WI38 (cell line): ENCODE measurements around the gene WNT9B.

Source experiments
- H3K4me3 ChIP-seq: 2 replicates; pipeline ENCODE4 v1.5.1; 2011; ENCODE audit warnings: low read depth, mild to moderate bottlenecking, control low read depth, low read length
- TF ChIP-seq, protein P1 (sequence below): IDR thresholded peaks from 2 replicates; pipeline ENCODE4 v1.5.1; 2012; ENCODE audit warnings: low read depth, mild to moderate bottlenecking, control low read depth, low read length

Gene WNT9B

DNA sequence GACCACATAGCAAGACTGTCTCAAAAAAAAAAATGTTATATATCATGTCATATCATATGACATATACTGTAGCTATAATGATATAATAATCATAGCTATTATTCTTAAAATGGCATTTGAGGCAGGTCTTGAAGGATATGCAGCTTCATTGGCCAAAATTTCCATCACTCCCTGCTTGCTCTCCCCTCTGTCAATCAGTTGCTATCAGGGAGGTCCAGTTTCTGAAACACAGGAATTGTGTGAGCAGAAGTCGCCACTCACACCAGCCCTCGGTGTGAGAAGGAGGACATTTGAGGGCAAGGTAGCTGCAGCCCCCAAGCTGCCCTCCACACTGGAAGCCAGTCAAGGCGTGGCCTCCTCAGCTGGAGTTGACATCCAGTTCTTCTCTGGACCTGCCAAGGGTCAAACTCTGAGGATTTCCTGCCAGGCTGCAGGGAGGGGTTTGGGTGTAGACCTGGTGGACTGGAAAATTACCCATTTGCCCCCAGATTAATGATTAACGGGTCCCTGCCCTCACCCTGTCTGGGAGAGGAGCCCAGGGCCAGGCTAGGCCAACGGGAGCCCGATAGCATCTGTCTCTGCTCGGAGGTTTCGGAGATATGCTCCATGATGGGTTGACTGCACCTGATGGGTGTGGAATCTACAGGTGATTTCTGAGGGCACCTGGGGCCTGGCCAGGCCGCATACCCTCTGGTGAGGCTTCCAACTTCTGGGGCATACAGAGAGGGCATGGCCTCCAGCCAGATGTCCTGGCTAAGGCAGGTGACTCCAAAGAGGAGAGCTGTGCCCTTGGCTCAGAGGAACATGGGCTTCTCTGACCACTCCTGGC is 18.8 kb downstream of the WNT9B start:
- H3K4me3 ChIP-seq = no peak overlapping the region
- TF ChIP-seq, protein P1, sequence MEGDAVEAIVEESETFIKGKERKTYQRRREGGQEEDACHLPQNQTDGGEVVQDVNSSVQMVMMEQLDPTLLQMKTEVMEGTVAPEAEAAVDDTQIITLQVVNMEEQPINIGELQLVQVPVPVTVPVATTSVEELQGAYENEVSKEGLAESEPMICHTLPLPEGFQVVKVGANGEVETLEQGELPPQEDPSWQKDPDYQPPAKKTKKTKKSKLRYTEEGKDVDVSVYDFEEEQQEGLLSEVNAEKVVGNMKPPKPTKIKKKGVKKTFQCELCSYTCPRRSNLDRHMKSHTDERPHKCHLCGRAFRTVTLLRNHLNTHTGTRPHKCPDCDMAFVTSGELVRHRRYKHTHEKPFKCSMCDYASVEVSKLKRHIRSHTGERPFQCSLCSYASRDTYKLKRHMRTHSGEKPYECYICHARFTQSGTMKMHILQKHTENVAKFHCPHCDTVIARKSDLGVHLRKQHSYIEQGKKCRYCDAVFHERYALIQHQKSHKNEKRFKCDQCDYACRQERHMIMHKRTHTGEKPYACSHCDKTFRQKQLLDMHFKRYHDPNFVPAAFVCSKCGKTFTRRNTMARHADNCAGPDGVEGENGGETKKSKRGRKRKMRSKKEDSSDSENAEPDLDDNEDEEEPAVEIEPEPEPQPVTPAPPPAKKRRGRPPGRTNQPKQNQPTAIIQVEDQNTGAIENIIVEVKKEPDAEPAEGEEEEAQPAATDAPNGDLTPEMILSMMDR = no peak

DNA sequence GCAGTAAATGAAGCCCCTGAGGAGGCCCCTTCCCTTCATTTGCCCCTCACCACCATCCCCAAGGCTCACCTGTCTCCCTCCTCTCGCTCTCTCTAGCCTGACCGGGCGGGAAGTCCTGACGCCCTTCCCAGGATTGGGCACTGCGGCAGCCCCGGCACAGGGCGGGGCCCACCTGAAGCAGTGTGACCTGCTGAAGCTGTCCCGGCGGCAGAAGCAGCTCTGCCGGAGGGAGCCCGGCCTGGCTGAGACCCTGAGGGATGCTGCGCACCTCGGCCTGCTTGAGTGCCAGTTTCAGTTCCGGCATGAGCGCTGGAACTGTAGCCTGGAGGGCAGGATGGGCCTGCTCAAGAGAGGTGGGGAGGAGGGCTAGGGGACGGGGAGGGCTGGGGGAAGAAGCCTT is 21.0 kb downstream of the WNT9B start:
- TF ChIP-seq, protein P1 = no peak

DNA sequence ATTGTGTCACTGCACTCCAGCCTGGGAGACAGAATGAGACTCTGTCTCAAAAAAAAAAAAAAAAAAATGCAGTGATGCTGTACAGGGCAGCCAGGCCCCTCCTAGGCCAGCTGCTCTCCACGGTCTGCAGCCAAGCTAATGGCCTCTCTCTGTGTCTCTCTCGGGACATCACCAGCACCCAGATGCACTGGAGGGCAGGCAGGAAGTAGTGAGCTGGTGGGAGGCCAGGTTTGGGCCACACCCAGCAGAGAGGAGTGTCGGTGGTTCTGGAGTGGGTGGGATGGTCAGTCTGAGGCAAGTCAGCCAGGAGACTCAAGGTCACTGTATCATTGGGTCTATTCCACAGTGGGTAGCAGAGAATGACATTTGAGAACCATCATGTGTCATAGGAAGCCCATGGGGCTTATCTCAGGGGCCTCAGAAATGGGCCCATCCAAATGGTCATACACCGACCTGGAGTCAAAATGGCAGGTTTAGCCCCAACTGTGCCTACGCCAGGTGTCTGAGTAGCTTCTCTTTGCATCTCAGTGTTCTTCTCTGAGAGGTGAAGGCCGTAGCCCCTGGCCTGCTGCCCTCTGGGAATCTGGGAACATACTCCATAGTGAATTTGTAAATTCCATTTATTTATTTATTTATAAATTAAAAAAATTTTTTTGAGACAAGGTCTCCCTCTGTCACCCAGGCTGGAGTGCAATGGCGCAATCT is 22.7 kb downstream of the WNT9B start:
- TF ChIP-seq, protein P1 = no peak
- no peak overlapping the region for H3K4me3 ChIP-seq

More for the DNA sequence above, 21.0 kb downstream of the WNT9B start:
- no peak overlapping the region for H3K4me3 ChIP-seq

DNA sequence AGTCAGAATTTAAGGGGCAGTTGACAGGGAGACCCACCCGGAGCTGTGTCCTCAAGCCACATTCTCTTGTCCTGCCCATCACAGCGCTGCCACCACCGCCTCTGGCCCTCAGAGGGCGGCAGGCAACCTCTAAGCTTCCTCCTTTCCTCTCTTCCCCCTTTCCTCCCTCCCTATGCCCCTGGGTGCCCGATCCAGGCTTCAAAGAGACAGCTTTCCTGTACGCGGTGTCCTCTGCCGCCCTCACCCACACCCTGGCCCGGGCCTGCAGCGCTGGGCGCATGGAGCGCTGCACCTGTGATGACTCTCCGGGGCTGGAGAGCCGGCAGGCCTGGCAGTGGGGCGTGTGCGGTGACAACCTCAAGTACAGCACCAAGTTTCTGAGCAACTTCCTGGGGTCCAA is 23.5 kb downstream of the WNT9B start:
- no peak overlapping the region for H3K4me3 ChIP-seq
- TF ChIP-seq, protein P1 = no peak

DNA sequence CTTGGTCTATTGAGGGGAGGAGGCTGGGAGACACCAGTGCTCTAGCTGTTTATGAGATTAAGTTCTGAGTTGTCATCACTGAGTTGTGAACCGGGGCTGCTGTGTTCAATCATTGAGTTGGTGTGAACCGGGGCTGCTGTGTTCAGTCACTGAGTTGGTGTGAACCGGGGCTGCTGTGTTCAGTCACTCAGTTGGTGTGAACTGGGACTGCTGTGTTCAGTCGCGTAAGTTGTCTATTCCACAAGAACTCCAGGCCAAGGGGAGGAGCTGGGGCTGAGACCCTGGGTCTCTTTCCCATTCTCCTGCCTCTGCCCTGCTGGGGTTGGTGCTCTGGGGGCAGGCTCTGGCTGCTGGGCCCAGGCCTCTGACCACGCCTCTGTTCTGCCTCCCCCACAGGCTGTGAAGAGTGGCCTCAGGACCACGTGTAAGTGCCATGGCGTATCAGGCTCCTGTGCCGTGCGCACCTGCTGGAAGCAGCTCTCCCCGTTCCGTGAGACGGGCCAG is 24.5 kb downstream of the WNT9B start:
- TF ChIP-seq, protein P1 = no peak
- H3K4me3 ChIP-seq = no peak overlapping the region

DNA sequence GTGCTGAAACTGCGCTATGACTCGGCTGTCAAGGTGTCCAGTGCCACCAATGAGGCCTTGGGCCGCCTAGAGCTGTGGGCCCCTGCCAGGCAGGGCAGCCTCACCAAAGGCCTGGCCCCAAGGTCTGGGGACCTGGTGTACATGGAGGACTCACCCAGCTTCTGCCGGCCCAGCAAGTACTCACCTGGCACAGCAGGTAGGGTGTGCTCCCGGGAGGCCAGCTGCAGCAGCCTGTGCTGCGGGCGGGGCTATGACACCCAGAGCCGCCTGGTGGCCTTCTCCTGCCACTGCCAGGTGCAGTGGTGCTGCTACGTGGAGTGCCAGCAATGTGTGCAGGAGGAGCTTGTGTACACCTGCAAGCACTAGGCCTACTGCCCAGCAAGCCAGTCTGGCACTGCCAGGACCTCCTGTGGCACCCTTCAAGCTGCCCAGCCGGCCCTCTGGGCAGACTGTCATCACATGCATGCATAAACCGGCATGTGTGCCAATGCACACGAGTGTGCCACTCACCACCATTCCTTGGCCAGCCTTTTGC is 25.0 kb downstream of the WNT9B start:
- TF ChIP-seq, protein P1 = 0 out of 2 replicates have a peak, but pooled peaks have one; percentile 3
- no peak overlapping the region for H3K4me3 ChIP-seq
